ENCODE results near the gene BNIP5.
"Not testable (repeated sequence)": the region's sequence is repeated elsewhere in the genome, so short reads cannot be mapped to it uniquely, and the experiment has no call there.

Gene BNIP5

DNA sequence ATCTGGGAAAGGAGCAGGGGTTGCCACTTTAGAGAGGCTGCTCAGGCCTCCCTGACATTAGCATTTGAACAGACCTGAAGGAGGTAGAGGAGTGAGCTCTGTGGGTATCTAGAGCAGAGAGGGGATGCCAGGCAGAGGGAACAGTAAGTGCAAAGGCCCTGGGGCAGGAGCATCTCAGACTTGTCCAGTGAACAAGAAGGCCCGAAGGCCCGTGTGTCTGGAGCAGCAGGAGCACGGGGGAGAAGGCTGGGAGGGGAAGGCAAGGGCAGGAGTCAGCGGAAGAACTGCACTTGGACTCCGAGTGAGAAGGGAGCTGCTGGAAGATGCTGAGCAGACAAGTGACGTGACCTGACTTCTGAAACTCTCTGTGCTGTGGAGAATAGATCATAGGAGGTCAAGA is 35.4 kb upstream of the BNIP5 start:
- H3K27ac ChIP-seq: no peak overlapping the region
- no peak for TF ChIP-seq POLR2AphosphoS5 (IDR thresholded peaks at IDR 0.05; ENCODE audit: borderline replicate concordance, low read depth, low read length)
- no peak for TF ChIP-seq EZH2 (IDR thresholded peaks at IDR 0.05)
- no peak for TF ChIP-seq FOXP2 (optimal IDR thresholded peaks at IDR 0.05; ENCODE audit: control extremely low read depth, extremely low read length, insufficient read depth)
- no peaks in the 10 kb centered on the region for H3K36me3 ChIP-seq (ENCODE audit: insufficient read depth, low read length)
- no peak for DNase-seq (ENCODE audit: low read depth, low spot score)
- H3K9me3 ChIP-seq (ENCODE audit: low read depth, low read length): no peaks in the 10 kb centered on the region
- no peak overlapping the region for H3K4me3 ChIP-seq
- no peak overlapping the region for H3K9ac ChIP-seq (ENCODE audit: insufficient read length)

DNA sequence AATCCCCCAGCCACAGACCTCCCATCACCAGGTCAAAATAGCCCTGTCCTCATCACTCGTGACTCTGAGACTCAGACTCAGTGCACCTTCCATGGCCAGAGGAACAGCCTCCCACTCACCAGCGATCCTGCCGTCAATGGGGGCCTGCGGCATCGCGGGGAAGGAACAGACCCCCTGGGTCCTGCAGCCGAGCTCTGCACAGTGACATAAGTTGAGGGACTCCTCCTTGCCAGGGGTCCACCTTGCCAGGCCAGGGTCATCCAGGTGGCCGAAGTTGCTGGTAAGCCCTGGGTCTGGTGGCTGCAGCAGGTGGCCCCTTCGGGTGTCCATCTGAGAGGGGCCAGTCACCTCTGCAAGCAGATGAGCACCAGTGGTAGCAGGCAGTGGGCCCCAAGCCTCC is 34.5 kb upstream of the BNIP5 start:
- no peaks in the 10 kb centered on the region for H3K9me3 ChIP-seq (ENCODE audit: low read depth, low read length)

DNA sequence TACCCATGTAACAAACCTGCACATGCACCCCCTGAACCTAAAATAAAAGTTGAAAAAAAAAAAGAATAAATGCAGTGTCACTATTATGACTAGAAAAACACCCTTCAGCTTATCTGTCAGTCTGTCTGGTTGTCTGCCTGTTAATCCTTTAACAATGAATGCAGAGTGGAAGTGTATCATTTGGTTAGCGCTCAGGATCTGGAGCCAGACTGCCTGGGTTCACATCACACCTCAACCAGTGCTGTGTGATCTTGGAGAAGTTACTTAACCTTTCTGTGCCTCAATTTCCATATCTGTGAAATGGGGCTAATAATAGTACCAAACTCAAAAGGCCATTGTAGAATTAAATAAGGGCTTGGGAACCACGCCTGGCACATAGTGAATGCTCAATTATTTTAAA is 34.0 kb upstream of the BNIP5 start:
- Histone ChIP-seq H3K36me3 (ENCODE audit: insufficient read depth, low read length) (no peaks in the 10 kb centered on the region), H3K4me3 (no peak overlapping the region), H3K9ac (ENCODE audit: insufficient read length) (no peak overlapping the region), H3K27ac (no peak overlapping the region), H3K9me3 (ENCODE audit: low read depth, low read length) (no peaks in the 10 kb centered on the region)
- no peak for TF ChIP-seq FOXP2 (optimal IDR thresholded peaks at IDR 0.05; ENCODE audit: control extremely low read depth, extremely low read length, insufficient read depth)
- TF ChIP-seq POLR2AphosphoS5 (IDR thresholded peaks at IDR 0.05; ENCODE audit: borderline replicate concordance, low read depth, low read length): no peak
- no peak for TF ChIP-seq EZH2 (IDR thresholded peaks at IDR 0.05)
- no peak for DNase-seq (ENCODE audit: low read depth, low spot score)

More for the DNA sequence above, 34.5 kb upstream of the BNIP5 start:
- TF ChIP-seq FOXP2 (optimal IDR thresholded peaks at IDR 0.05; ENCODE audit: control extremely low read depth, extremely low read length, insufficient read depth) (no peak), POLR2AphosphoS5 (IDR thresholded peaks at IDR 0.05; ENCODE audit: borderline replicate concordance, low read depth, low read length) (no peak), EZH2 (IDR thresholded peaks at IDR 0.05) (no peak)
- Histone ChIP-seq H3K9ac (ENCODE audit: insufficient read length) (no peak overlapping the region), H3K4me3 (no peak overlapping the region), H3K27ac (no peak overlapping the region), H3K36me3 (ENCODE audit: insufficient read depth, low read length) (no peaks in the 10 kb centered on the region)
- no peak for DNase-seq (ENCODE audit: low read depth, low spot score)

DNA sequence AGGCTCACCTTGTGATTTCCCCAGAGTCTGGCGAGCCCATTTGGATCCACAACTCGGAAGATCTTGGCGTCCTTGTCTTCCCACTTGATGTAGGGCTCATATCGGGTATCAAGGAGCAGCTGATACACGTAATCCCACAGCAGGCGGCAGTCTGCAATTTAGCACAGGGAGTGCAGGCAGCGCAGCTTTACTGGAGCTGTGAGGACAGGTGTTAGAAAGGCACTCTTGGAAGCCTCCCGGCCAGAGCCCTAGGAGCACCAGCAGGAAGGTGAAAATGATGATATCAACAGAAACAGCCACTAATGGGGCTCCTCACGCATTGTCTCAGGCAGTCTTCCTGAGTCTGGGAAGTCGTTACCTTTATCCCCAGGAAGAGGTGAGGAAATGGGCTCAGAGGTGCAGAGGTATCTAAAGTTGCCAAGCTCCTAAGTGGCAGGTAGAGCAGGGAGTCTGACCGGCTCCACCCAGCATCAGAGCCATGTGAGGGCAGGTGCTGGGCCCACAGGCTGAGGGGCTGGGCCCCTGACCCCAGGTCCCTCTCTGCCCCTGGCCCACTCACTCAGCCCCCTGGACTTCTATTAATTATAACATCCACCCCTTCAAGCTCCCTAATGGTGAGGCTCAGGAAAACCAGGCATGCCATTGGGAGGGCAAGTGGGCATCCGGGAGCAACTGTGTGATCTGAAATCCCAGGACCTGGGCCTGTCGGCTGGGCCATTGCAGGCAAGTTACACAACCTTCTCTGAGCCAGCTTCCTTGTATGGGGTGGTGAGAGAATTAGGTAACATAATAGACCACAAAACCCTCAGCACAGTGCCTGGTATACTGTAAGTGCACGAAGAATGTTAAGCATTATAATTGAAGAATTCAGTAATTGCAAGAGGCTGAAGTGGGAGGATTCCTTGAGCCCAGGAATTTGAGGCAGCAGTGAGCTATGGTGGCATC is 32.5 kb upstream of the BNIP5 start:
- H3K36me3 ChIP-seq (ENCODE audit: insufficient read depth, low read length): no peaks in the 10 kb centered on the region
- no peak overlapping the region for H3K9ac ChIP-seq (ENCODE audit: insufficient read length)
- H3K4me3 ChIP-seq: no peak overlapping the region
- no peak overlapping the region for H3K27ac ChIP-seq
- TF ChIP-seq FOXP2 (optimal IDR thresholded peaks at IDR 0.05; ENCODE audit: control extremely low read depth, extremely low read length, insufficient read depth): no peak
- no peak for DNase-seq (ENCODE audit: low read depth, low spot score)
- no peaks in the 10 kb centered on the region for H3K9me3 ChIP-seq (ENCODE audit: low read depth, low read length)

DNA sequence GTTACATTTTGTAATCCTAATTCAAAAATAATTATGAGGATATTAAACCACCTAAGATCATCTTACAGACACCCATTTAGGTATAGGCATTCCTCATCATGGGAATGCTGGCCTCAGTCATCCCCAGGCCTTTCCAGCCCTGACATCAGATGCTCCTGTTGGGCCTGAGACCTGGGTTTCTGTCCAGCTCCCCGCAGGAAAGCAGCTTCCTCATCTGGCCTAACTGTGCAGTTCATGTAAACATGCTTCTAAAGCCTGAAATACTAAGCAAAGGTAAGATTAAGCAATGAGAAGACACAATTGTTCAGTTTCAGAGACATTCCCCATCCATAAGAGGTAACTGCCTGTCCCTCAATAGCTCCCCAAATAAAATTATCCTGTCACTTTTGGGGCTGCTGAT is 31.7 kb upstream of the BNIP5 start:
- Histone ChIP-seq H3K27ac (no peak overlapping the region), H3K9ac (ENCODE audit: insufficient read length) (no peak overlapping the region), H3K36me3 (ENCODE audit: insufficient read depth, low read length) (no peaks in the 10 kb centered on the region), H3K9me3 (ENCODE audit: low read depth, low read length) (no peaks in the 10 kb centered on the region), H3K4me3 (no peak overlapping the region)
- no peak for TF ChIP-seq POLR2AphosphoS5 (IDR thresholded peaks at IDR 0.05; ENCODE audit: borderline replicate concordance, low read depth, low read length)
- no peak for TF ChIP-seq EZH2 (IDR thresholded peaks at IDR 0.05)
- TF ChIP-seq FOXP2 (optimal IDR thresholded peaks at IDR 0.05; ENCODE audit: control extremely low read depth, extremely low read length, insufficient read depth): no peak
- DNase-seq (ENCODE audit: low read depth, low spot score): no peak

DNA sequence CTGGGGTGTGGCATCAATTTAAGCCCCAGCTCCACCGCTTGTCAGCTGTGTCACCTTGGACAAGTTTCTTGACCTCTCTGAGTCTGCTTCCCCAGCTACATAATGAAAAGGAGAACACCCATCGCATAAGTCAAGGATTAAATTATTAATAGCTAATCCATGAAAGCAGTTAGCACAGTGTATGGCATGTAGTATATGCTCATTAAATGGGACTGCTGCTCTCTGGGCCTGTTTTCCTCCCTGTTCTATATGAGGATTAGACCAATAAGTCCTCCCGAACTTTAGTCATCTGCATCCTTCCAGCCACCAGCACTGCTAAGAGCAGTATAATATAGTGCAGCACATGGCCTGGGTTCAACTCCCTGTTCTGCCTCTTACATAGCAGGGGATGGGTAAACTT is 31.1 kb upstream of the BNIP5 start:
- TF ChIP-seq EZH2 (IDR thresholded peaks at IDR 0.05) (no peak), FOXP2 (optimal IDR thresholded peaks at IDR 0.05; ENCODE audit: control extremely low read depth, extremely low read length, insufficient read depth) (no peak), POLR2AphosphoS5 (IDR thresholded peaks at IDR 0.05; ENCODE audit: borderline replicate concordance, low read depth, low read length) (no peak)
- Histone ChIP-seq H3K36me3 (ENCODE audit: insufficient read depth, low read length) (no peaks in the 10 kb centered on the region), H3K4me3 (no peak overlapping the region), H3K27ac (no peak overlapping the region), H3K9ac (ENCODE audit: insufficient read length) (no peak overlapping the region), H3K9me3 (ENCODE audit: low read depth, low read length) (no peaks in the 10 kb centered on the region)
- no peak for DNase-seq (ENCODE audit: low read depth, low spot score)

DNA sequence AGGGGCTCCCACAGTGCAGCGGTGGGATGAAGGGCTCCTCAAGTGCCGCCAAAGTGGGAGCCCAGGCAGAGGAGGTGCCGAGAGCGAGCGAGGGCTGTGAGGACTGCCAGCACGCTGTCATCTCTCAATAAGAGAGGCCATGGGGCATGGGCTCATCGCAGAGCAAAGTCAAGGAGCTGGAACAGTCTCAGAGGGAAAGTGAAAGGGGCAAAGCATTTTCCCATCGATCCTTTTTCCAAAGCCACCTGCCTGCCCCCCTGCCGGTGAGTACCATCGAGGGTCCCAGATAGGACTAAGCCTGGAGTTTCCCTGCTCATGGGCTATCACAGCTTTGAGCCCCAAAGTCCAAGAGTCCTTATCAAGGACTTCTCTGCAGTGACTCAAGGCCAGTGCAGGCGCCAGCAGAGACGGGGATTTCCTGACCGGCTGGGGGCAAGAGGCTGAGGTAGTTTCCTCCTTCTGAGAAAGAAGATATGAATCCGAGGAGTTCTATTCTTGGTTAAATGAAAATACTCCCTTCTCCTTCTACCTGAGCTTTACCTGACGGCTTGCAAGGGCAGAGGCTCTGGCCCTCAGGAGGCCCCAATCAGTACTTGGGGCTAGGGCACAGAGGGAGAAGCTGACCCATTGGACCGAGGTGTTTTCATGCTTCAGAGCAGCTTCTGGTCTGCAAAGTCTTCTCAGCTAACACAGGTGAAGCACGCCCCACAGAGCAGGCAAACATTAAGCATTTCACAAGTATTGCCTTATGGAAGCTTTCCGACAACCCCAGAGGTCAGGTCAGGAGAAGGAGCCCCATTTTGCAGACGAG is 28.2 kb upstream of the BNIP5 start:
- TF ChIP-seq POLR2AphosphoS5 (IDR thresholded peaks at IDR 0.05; ENCODE audit: borderline replicate concordance, low read depth, low read length) (no peak), EZH2 (IDR thresholded peaks at IDR 0.05) (no peak), FOXP2 (optimal IDR thresholded peaks at IDR 0.05; ENCODE audit: control extremely low read depth, extremely low read length, insufficient read depth) (no peak)
- Histone ChIP-seq H3K36me3 (ENCODE audit: insufficient read depth, low read length) (no peaks in the 10 kb centered on the region), H3K4me3 (no peak overlapping the region), H3K9ac (ENCODE audit: insufficient read length) (no peak overlapping the region), H3K9me3 (ENCODE audit: low read depth, low read length) (no peaks in the 10 kb centered on the region), H3K27ac (no peak overlapping the region)
- DNase-seq (ENCODE audit: low read depth, low spot score): no peak

DNA sequence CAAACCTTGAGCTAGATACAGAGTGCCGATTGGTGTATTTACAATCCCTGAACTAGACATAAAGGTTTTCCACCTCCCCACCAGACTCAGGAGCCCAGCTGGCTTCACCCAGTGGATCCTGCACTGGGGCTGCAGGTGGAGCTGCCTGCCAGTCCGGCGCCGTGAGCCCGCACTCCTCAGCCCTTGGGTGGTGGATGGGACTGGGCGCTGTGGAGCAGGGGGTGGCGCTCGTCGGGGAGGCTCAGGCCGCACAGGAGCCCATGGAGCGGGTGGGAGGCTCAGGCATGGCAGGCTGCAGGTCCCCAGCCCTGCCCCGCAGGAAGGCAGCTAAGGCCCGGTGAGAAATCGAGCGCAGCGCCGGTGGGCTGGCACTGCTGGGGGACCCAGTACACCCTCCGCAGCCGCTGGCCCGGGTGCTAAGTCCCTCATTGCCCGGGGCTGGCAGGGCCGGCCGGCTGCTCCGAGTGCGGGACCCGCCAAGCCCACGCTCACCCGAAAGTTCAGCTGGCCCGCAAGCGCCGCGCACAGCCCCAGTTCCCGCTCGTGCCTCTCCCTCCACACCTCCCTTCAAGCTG is 27.5 kb upstream of the BNIP5 start:
- not testable (repeated sequence) for H3K4me3 ChIP-seq; H3K27ac ChIP-seq; H3K36me3 ChIP-seq (ENCODE audit: insufficient read depth, low read length); H3K9ac ChIP-seq (ENCODE audit: insufficient read length); H3K9me3 ChIP-seq (ENCODE audit: low read depth, low read length); DNase-seq (ENCODE audit: low read depth, low spot score)

DNA sequence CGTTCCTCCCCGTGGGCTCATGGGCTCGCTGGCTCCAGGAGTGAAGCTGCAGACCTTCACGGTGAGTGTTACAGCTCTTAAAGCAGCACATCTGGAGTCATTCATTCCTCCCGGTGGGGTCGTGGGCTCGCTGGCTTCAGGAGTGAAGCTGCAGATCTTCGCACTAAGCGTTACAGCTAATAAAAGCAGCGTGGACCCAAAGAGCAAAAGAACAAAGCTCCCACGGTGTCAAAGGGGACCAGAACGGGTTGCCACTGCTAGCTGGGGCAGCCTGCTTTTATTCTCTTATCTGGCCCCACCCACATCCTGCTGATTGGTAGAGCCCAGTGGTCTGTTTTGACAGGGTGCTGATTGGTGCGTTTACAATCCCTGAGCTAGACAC is 26.7 kb upstream of the BNIP5 start:
- not testable (repeated sequence) for H3K9me3 ChIP-seq (ENCODE audit: low read depth, low read length); H3K9ac ChIP-seq (ENCODE audit: insufficient read length); DNase-seq (ENCODE audit: low read depth, low spot score); H3K36me3 ChIP-seq (ENCODE audit: insufficient read depth, low read length); H3K27ac ChIP-seq; H3K4me3 ChIP-seq
